ENCODE measurements around the gene ADO.

The ADO gene

GRCh38 chr10:62843600-62843999, 39.1 kb downstream of the ADO start:
- no peak overlapping the region for H3K4me3 ChIP-seq
- peaks cover 0 to 2% of the 10 kb centered on the region in 2 donors for H3K27me3 ChIP-seq
- no peaks in the 10 kb centered on the region for H3K4me1 ChIP-seq
- H3K9me3 ChIP-seq: peaks cover 0 to 12% (median 11%) of the 10 kb centered on the region in 3 donors
- intact Hi-C loops (cut with DNase I; ENCODE audit: low total_unique reads): no loop called here
- DNase-seq: no peak
- TF ChIP-seq CTCF (IDR thresholded peaks at IDR 0.05): no peak
- H3K36me3 ChIP-seq: no peaks in the 10 kb centered on the region
- H3K27ac ChIP-seq: no peak overlapping the region

DNA sequence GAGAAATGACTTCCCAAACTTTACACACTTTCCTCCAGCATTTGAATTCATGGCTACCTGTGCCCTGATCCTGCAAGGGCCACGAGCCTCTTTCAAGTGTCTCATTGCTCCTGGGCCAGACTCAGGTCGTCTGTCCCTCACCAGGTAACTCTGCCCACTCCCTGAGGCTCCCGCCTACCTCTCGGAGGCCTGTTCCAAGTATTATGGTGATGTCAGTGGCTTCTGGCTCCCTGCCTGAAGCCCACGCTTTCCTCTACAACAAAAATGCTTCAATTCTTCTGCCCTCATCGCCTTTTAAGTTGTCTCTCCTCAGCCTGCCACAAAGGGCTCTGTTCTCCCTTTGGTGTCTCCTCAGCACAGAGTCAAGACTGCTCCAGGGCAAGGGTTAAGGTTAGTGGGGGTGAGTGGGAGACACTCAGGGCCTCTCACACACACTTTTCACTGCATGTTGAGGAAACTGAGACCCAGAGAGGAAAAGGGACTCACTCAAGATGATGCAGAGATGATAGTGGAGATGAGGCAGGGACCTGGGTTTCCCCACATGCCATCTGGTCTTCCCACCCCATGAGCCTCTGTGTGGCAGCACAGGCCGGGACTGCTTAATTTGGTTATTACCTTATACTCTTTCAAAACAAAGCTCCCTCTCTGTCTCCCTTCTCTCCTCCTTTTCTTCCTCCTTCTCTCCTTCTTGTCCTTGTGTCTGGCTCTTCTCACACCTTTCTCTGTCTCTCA, 39.9 kb downstream of the ADO start:
- H3K27me3 ChIP-seq: peaks cover 0 to 2% of the 10 kb centered on the region in 2 donors
- peaks cover 0 to 12% (median 11%) of the 10 kb centered on the region in 3 donors for H3K9me3 ChIP-seq
- DNase-seq: no peak
- H3K36me3 ChIP-seq: no peaks in the 10 kb centered on the region
- TF ChIP-seq CTCF (IDR thresholded peaks at IDR 0.05): no peak
- intact Hi-C loops (cut with DNase I; ENCODE audit: low total_unique reads): no loop called here
- H3K4me1 ChIP-seq: no peaks in the 10 kb centered on the region
- H3K27ac ChIP-seq: no peak overlapping the region
- no peak overlapping the region for H3K4me3 ChIP-seq

DNA sequence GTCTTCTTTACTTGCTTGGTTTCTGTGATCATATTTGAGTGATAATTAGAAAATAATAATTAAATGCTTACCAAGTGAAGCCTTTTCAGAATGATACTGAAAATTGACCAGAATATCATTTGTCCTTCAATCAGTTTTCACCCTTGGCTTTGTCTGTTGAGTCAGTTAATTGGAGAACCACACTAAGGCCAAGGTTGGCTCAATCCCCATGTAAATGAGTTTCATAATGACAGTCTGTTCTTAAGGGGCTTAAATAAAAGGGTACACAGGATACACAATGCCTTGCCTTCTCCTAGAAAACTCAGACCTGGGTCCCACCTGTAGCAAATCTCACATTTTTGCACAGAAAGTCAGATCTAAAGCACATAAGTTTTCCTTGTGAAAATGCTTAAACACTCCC, 42.9 kb downstream of the ADO start:
- Histone ChIP-seq H3K9me3 (peaks cover 0 to 12% (median 11%) of the 10 kb centered on the region in 3 donors), H3K27ac (no peak overlapping the region), H3K4me1 (no peaks in the 10 kb centered on the region), H3K27me3 (peaks cover 0 to 2% of the 10 kb centered on the region in 2 donors), H3K36me3 (no peaks in the 10 kb centered on the region), H3K4me3 (no peak overlapping the region)
- TF ChIP-seq CTCF (IDR thresholded peaks at IDR 0.05): no peak
- intact Hi-C loops (cut with DNase I; ENCODE audit: low total_unique reads): no loop called here
- DNase-seq: no peak

- DNase-seq: no peak
- Histone ChIP-seq H3K36me3 (no peaks in the 10 kb centered on the region), H3K4me3 (no peak overlapping the region)
Observed at GRCh38 chr10:62850646-62851045, 46.1 kb downstream of the ADO start.

DNA sequence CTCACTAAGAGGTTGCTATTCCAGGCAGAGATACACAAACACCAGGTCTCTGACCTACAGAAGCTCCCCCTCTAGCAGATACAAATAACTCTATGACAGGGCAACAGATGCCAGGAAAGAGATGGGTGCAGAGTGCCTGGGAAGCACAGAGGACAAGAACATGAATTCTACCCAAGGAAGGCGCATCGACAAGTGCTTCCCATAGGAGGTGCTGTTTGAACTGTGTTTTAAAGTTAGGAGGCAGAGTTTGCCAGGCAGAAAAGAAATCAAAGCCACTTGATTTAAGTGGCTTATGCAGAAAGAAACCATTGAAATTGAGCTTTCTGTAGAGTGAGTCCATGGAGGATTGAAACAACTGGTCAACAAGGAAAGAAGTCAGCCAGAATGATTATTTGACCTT, 46.9 kb downstream of the ADO start:
- intact Hi-C loops (cut with DNase I; ENCODE audit: low total_unique reads): no loop called here
- no peaks in the 10 kb centered on the region for H3K36me3 ChIP-seq
- no peak overlapping the region for H3K4me3 ChIP-seq
- no peak for TF ChIP-seq CTCF (IDR thresholded peaks at IDR 0.05)
- no peak overlapping the region for H3K27ac ChIP-seq
- H3K4me1 ChIP-seq: no peaks in the 10 kb centered on the region
- no peak for DNase-seq
- no peaks in the 10 kb centered on the region for H3K27me3 ChIP-seq
- H3K9me3 ChIP-seq: peaks cover 0 to 12% (median 11%) of the 10 kb centered on the region in 3 donors

More at GRCh38 chr10:62850646-62851045, 46.1 kb downstream of the ADO start:
- Histone ChIP-seq H3K9me3 (peaks cover 0 to 12% (median 11%) of the 10 kb centered on the region in 3 donors), H3K27ac (no peak overlapping the region), H3K4me1 (no peaks in the 10 kb centered on the region), H3K27me3 (no peaks in the 10 kb centered on the region)
- intact Hi-C loops (cut with DNase I; ENCODE audit: low total_unique reads): no loop called here
- TF ChIP-seq CTCF (IDR thresholded peaks at IDR 0.05): no peak
